Left colon (tissue), 2 donors: ENCODE data around the gene MRPL22. TPM values are rescaled to one million over a fixed set of nuclear protein-coding genes. Genes with fewer than 3 reads are reported as not detected.
"Not testable (repeated sequence)": the region's sequence is repeated elsewhere in the genome, so short reads cannot be mapped to it uniquely, and the experiment has no call there.

Source experiments
- ATAC-seq: fragments of 200-7000 bp; cut with Tn5 transposase; one replicate; pipeline ENCODE4 v1.9.1; 2020; ENCODE audit warnings: mild to moderate bottlenecking, moderate library complexity
- DNase-seq, 2 donors: peaks; one replicate each; pipeline ENCODE4 v3.0.0-alpha.2; 2020
- intact Hi-C, 2 donors: fragments of 100-400 bp; cut with DNase I in 1 of 2; cut with micrococcal nuclease in 1 of 2; formaldehyde crosslinking; loops; one replicate each; pipeline versions ENCODE4 v1.11.2 to v1.14.0; 2022; cut with DNase I, micrococcal nuclease
- total RNA-seq, 2 donors: library from RNA; stranded (reverse); fragmentation: NEBNext Ultra II Directional; extraction: Animal tissue kit (Norgen Biotek cat#: 25700); gene quantifications; one replicate each; pipeline ENCODE4 v1.2.1, GENCODE V29; 2021
- donor health status: DM: no; HTN: no; CAD: no.
- donor health status: DM: yes; HTN: yes; CAD: no.

MRPL22 gene
- total RNA-seq, 2 donors from 2014 or later, result 38.6 to 48.7 TPM

DNA sequence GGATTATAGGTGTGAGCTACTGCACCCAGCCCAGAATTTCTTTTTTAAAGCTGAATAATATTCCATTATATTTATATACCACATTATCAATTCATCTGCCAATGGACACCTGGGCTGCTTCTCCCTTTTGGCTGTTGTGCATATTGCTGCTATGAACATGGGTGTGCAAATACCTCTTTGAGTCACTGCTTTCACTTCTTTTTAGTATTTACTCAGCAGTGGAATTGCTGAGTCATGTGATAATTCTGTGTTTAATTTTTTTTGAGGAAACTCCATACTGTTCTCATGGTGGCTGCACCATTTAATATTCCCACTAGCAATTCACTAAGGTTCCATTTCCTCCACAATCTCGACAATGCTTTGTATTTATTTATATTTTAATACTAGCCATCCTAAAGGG, 36.5 kb downstream of the MRPL22 start:
- no peak for DNase-seq
- intact Hi-C loops, result no loop called here
- no peak for ATAC-seq

DNA sequence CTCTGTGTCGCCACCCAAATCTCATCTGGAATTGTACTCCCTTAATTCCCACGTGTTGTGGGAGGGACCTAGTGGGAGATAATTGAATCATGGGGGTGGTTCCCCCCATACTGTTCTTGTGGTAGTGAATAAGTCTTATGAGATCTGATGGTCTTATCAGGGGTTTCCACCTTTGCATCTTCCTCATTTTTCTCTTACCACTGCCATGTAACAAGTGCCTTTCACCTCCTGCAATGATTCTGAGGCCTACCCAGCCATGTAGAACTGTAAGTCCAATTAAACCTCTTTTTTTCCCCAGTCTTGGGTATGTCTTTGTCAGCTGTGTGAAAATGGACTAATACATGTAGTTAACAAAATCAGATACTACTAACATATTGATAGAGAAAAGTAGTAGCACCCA, 37.4 kb downstream of the MRPL22 start:
- DNase-seq, ATAC-seq, intact Hi-C loops: not testable (repeated sequence)

DNA sequence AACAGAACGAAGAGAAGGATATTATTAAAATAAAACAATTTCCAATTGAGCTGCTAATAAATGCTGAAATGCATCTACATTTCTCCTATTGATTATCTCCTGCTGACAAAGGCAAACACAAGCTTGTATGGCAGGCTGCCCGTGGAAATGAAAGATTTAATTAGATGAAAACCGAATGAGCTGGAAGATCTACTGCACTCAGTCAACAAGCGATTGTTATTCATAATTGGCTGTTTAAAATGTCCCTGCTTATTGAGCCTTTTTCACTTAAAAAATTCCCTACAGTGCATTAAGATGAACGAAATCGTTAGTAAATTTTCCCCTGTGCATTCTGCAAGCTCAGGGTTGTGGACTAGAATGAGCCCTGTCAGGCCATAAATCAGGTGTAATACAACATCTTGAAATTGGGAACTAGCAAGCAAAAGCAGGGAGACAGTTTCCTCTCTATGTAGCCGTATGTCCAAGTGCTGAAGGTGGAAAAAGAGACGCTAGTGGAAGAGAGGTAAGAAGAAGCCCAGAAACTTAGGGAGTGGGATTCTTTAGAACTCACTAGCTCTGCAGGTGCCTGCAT, 44.2 kb downstream of the MRPL22 start:
- ATAC-seq (no peak), DNase-seq (no peak)
- intact Hi-C loops, result no loop called here

DNA sequence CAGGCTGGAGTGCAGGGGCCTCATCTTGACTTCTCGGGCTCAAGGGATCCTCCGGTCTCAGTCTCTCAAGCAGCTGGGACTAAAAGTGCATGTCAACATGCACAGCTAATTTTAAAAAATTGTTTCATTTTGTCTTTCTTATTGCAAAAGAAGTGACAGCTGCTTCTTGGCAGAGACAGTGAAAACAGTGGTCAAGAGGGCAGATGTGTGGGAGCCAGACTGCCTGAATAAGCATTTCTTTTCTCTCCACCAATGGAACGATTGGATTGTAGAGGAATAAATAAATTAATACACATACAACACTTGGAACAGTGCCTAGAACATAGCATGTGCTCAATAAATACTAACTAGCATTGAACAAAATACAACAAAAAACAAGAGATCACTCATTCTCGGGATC, 45.3 kb downstream of the MRPL22 start:
- ATAC-seq, result no peak
- DNase-seq, result no peak
- intact Hi-C loops, result no loop called here

DNA sequence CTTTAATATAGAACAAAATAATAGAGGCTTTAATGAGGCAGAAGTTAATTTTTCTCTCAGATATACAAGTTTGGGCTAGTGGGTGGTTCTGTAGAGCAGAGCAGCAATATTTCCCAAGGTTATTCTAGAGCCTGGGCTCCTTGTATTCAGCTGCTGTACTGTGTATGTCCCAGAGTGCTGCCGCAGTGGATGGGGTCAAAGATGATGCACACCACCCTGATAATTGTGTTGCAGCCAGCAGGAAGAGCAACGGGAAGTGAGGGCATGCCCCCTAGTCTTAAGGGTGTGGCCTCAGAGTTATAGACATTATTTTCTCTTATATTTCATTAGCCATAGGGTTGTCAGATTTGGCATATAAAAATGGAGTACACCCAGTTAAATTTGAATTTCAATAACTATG, 48.8 kb downstream of the MRPL22 start:
- DNase-seq (no peak), ATAC-seq (no peak)
- intact Hi-C loops, result no loop called here

DNA sequence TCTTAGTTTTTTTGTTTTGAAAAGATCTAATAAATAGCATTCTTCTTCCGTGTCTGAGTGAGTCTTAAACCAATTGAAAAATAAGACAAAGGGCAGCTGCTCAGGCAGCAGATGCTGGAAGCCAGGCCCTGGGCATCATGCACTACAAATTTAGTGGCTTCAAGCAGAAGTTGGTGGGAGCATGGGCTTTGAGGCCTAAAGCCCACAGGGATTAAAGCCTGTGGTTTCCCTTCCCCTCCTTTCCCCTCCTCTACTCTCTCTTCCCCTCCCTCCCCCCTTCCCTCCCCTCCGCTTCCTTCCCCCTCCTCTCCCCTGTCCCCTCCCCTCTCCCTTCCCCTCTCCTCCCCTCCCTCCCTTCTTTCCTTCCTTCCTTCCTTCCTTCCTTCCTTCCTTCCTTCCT, 52.6 kb downstream of the MRPL22 start:
- DNase-seq, result no peak
- intact Hi-C loops, result no loop called here
- ATAC-seq, result no peak

DNA sequence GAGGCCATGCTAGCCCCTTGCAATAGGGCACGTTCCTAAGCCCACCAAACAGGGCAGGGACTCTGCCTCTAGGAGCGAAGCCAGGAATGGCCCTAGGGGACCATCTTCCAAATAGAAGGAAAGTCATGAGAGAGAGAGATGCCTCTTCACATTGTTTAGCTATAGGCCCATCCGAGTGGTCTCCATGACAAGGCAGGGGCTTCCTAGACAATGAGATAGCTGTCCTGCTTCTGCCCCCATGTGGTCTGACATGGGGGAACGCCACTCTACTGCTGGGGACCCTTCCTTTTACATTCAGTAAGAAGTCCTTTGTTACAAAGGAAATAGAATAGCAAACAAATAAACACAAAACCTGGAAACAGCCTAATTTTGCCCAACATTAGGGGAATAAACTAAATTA, 54.8 kb downstream of the MRPL22 start:
- intact Hi-C loops, result no loop called here
- no peak for DNase-seq
- no peak for ATAC-seq

DNA sequence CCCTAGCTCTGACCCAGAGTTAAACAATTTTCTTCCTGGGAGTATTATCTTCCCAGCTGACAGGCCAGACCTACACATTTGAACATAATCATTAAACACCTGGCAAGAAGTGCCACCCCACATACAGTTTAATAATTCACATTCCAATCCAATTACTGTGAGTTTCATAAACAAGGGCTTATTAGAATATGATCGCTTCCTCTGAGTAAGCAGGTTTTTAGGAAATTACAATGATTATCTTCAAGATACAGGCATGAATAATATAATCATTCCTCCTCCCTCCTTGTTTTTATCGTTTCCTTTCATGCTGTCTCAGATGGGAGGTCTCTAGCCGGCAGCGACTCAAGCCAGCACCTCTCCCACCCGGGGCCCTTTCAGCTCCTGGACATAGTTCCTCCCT, 56.9 kb downstream of the MRPL22 start:
- ATAC-seq, result no peak

DNA sequence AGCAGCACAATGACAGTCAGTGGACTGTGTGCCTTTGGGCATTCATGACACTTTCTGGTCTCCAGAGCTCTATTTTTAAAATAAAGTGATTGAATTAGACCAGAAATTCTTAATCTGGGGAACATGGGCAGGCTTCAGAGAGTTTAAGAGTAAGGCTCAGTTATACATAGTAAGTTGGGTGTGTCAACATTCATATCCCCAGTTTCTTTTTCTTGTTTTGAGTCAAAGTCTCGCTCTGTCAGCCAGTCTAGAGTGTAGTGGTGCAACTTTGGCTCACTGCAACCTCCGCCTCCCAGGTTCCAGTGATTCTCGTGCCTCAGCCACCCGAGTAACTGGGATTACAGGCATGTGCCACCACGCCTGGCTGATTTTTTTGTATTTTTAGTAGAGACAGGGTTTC, 59.0 kb downstream of the MRPL22 start:
- intact Hi-C loops, result no loop called here
- ATAC-seq, result no peak
- no peak for DNase-seq

More for the DNA sequence above, 56.9 kb downstream of the MRPL22 start:
- no peak for DNase-seq
- intact Hi-C loops, result no loop called here

DNA sequence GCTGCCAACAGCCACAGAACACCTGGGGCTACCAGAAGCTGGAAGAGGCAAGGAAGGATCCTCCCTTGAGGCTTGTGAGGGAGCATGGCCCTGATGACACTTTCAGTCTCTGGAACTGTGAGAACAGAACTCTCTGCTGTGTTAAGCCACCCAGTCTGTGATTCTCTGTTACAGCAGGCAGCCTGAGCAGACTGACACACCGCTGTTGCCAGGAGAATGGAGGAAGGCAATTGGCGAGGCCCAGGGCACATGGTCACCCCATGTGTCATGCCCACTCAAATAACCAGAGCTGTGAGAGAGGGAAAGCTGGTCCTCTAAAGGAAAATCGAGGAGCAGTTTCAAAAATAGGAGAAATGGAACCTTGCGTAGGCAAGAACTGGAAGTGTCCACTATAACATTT, 60.6 kb downstream of the MRPL22 start:
- DNase-seq (no peak), ATAC-seq (no peak)
- intact Hi-C loops, result no loop called here

DNA sequence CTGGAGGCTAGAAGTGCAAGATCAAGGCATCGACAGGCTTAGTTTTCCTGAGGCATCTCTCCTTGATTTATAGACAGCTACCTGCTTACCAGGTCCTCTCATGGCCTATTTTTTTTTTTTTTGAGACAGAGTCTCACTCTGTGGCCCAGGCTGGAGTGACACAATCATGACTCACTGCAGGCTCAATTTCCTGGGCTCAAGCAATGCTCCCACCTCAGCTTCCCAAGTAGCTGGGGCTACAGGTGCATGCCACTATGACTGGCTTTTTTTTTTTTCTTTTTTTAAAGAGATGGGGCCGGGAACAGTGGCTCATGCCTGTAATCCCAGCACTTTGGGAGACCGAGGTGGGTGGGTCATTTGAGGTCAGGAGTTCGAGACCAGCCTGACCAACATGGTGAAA, 61.8 kb downstream of the MRPL22 start:
- intact Hi-C loops, ATAC-seq, DNase-seq: not testable (repeated sequence)

DNA sequence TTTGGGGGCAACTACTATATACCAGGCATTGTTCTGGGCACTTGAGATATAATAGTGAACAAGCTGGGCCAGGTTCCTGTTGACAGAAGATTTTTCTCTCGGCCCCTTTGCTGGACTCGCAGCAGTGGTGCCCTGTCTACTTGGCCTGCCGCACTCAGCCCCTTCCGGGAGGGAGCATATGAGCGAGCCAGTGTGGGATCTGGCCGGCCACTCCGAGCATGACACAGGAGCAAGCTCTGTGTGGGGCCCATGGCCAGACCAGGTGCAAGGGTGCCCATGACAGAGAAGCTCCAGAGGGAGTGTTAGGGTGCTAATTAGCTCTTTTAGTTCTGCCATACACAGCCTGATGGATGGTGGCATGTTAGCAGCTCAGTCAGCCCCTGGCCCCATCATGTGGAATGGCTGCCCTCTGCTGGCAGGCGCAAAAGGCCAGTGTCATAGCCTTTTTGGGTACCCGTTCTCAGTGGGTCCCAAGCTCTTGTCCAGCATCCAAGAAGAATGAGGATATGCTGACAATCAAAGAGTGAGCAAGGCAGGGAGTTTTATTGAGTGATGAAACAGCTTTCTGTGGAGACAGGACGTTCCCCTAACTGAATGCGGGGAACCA, 63.4 kb downstream of the MRPL22 start:
- ATAC-seq (peak; percentile 38), DNase-seq (peak in 1 of 2 donors; percentile 29)
- intact Hi-C loops, result no loop called here

DNA sequence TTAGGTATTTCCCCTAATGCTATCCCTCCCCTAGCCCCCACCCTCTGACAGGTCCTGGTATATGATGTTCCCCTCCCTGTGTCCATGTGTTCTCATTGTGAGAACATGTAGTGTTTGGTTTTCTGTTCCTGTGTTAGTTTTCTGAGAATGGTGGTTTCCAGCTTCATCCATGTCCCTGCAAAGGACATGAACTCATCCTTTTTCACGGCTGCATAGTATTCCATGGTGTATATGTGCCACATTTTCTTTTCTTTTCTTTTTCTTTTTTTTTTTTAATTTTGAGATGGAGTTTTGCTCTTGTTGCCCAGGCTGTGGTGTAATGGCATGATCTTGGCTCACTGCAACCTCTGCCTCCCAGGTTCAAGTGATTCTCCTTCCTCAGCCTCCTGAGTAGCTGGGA, 65.4 kb downstream of the MRPL22 start:
- ATAC-seq, DNase-seq, intact Hi-C loops: not testable (repeated sequence)

DNA sequence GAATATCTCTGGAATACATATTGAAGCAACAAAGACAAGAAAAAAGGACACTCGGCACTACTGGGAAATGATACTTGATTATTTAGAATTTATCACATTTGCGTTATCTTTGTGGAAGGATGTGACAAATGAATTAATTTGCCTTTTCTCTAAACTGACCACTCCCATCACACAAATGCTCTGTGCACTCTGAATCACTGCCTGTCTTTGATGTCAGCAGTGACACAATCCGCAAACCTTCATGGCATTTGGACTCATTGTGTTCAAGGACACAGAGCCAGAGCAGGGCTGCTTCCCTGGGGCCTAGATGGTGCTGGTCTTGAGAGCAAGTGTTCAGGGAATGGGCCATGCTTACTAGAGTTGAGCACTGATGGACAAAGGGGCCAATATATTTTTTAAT, 67.8 kb downstream of the MRPL22 start:
- ATAC-seq (no peak), DNase-seq (no peak)
- intact Hi-C loops, result no loop called here

DNA sequence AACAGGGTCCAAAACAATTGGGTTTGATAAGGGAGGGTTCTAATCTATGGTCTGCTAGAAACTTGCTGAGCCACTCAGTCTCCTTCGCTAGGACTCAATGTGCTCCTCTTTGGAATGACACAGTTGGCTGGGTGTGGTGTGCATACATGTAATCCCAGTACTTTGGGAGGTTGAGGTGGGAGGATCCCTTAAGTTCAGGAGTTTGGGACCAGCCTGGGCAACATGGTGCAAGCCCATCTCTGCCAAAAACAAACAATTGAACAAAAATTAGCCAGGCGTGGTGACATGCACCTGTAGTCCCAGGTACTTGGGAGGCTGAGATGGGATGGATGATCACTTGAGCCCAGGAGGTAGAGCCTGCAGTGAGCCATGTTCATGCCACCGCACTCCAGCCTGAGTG, 70.0 kb downstream of the MRPL22 start:
- intact Hi-C loops, result no loop called here

DNA sequence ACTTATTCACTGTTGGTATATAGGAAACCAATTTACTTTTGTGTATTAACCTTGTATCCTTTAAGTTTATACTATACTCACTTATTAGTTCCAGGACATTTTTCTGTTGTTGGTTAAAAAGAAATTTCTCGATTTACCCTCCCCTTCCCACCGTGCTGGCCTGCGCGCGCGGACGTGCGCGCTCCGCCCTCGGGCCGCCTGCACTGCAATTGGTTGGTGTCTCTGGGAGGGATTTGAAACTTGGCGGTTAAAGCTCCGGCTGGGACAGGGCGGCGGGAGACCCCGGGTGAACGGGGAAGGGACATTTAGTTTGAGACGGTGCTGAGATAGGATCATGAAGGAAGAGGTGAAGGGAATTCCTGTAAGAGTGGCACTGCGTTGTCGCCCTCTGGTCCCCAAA, 72.7 kb downstream of the MRPL22 start, which contains the start of gene KIF4B:
TSS of gene KIF4B (plus strand) at position 230 of the 400 bp plus-strand sequence. CDS start at position 335, 105 bp downstream.
- ATAC-seq, result no peak
- intact Hi-C loops, result no loop called here
- DNase-seq, result no peak

More for the DNA sequence above, 70.0 kb downstream of the MRPL22 start:
- no peak for DNase-seq
- no peak for ATAC-seq

DNA sequence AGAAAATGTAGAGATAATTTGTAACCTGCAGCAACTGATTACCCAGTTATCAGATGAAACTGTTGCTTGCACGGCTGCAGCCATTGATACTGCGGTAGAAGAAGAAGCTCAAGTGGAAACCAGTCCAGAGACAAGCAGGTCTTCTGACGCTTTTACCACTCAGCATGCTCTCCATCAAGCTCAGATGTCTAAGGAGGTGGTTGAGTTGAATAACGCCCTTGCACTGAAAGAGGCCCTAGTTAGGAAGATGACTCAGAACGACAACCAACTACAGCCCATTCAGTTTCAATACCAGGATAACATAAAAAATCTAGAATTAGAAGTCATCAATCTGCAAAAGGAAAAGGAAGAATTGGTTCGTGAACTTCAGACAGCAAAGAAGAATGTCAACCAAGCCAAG, 74.4 kb downstream of the MRPL22 start:
- intact Hi-C loops, result no loop called here
- no peak for DNase-seq
- no peak for ATAC-seq

DNA sequence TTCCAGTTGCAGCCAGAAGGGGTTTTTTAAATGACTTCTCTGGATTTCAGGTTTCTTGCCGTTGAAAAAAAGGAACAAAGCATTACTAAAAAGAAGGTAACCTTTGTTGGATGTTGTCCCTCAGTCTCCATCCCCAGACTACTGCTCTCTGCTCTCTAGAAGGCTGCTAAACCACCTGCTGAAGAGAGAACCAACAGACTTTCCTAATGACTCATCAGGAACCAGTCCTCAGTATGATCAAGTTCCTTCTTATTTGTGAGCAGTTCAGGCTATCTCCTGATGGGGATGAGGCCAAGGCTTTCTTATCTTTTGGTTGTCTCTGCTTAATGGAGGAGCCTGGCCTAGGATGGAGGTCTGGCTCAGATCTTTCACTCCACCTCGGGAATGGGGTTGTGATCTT, 76.7 kb downstream of the MRPL22 start:
- intact Hi-C loops, result no loop called here
- no peak for DNase-seq
- ATAC-seq, result no peak
